Gastroesophageal sphincter (tissue), 3 donors: ENCODE data around the gene KANK2.

Experiments
- EP300 ChIP-seq: sonication (generic); formaldehyde crosslinking; IDR thresholded peaks from one replicate; pipeline ENCODE4 v1.6.1; 2017; ENCODE audit warnings: antibody characterized with exemption, mild to moderate bottlenecking
- POLR2A ChIP-seq, 2 donors: fragments of 450-650 bp; IDR thresholded peaks; one replicate each; pipeline ENCODE4 v1.6.1; 2017; ENCODE audit warnings: antibody characterized with exemption in 2 of 2, mild to moderate bottlenecking in 2 of 2, moderate library complexity in 1 of 2
- POLR2AphosphoS5 ChIP-seq: sonication (generic); formaldehyde crosslinking; IDR thresholded peaks from one replicate; pipeline ENCODE4 v1.6.1; 2017; ENCODE audit warnings: antibody characterized with exemption
- TF ChIP-seq, protein P1 (sequence below), 4 experiments: fragments of 200-600 bp in 2 of 4; fragments of 450-650 bp in 2 of 4; sonication (generic) in 1 of 4; IDR thresholded peaks; one replicate each; pipeline ENCODE4 v1.5.1; 2017 to 2019; ENCODE audit warnings: antibody characterized with exemption in 4 of 4, mild to moderate bottlenecking in 2 of 4, moderate library complexity in 2 of 4

DNA sequence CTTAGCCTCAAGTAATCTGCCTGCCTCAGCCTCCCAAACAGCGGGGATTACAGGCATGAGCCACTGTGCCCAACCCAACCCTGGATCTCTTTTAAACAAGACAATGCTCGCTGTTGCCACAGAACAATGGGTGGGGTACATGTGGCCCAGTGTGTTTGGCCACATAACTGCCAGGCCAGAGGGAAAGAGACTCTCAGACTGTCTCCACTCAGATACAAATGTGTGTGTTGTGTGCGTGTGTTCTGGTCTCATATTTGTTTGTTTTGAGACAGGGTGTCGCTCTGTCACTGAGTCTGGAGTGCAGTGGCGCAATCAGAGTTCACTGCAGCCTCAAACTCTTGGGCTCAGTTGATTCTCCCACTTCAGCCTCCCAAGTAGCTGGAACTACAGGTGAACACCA, 82.3 kb downstream of the KANK2 start:
- TF ChIP-seq, protein P1, sequence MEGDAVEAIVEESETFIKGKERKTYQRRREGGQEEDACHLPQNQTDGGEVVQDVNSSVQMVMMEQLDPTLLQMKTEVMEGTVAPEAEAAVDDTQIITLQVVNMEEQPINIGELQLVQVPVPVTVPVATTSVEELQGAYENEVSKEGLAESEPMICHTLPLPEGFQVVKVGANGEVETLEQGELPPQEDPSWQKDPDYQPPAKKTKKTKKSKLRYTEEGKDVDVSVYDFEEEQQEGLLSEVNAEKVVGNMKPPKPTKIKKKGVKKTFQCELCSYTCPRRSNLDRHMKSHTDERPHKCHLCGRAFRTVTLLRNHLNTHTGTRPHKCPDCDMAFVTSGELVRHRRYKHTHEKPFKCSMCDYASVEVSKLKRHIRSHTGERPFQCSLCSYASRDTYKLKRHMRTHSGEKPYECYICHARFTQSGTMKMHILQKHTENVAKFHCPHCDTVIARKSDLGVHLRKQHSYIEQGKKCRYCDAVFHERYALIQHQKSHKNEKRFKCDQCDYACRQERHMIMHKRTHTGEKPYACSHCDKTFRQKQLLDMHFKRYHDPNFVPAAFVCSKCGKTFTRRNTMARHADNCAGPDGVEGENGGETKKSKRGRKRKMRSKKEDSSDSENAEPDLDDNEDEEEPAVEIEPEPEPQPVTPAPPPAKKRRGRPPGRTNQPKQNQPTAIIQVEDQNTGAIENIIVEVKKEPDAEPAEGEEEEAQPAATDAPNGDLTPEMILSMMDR (IDR thresholded peaks at IDR 0.05), result no peak
- TF ChIP-seq POLR2AphosphoS5 (no peak), POLR2A (IDR thresholded peaks at IDR 0.05) (no peak), EP300 (no peak)
